HG02852 (cell line): ENCODE data around the gene TIMMDC1.
A peak's percentile ranks its signal among the peaks of the same experiment; 100 is the strongest.
"Not testable (repeated sequence)": the region's sequence is repeated elsewhere in the genome, so short reads cannot be mapped to it uniquely, and the experiment has no call there.

ENCODE experiments used
- ATAC-seq: cut with Tn5 transposase; IDR thresholded peaks from one replicate; pipeline ENCODE4 v1.9.1; 2021; ENCODE audit warnings: mild to moderate bottlenecking, moderate library complexity; ENCODE audit not compliant: unreplicated experiment

TIMMDC1 gene

GRCh38 chr3:119553823-119554415 lies 55.6 kb downstream of the TIMMDC1 start:
- ATAC-seq, result no peak

GRCh38 chr3:119555309-119555735 lies 57.0 kb downstream of the TIMMDC1 start:
- no peak for ATAC-seq

GRCh38 chr3:119555929-119556328 lies 57.6 kb downstream of the TIMMDC1 start:
- no peak for ATAC-seq

GRCh38 chr3:119557192-119557876 lies 59.0 kb downstream of the TIMMDC1 start:
- no peak for ATAC-seq

GRCh38 chr3:119557877-119558269 lies 59.5 kb downstream of the TIMMDC1 start:
- no peak for ATAC-seq

GRCh38 chr3:119558626-119559317 lies 60.4 kb downstream of the TIMMDC1 start:
- no peak for ATAC-seq

GRCh38 chr3:119559441-119559963 lies 61.2 kb downstream of the TIMMDC1 start, which contains the start of gene CD80:
Gene CD80, minus strand, starts transcription at chr3:119559614. Its CDS starts 1,886 bp downstream, at chr3:119557728.
- peak; percentile 65 for ATAC-seq

GRCh38 chr3:119560160-119560559 lies 61.8 kb downstream of the TIMMDC1 start:
- no peak for ATAC-seq

GRCh38 chr3:119562307-119562961 lies 64.1 kb downstream of the TIMMDC1 start:
- peak; percentile 68 for ATAC-seq

- ATAC-seq, result not testable (repeated sequence)
Observed at GRCh38 chr3:119563334-119563733, 65.0 kb downstream of the TIMMDC1 start.

GRCh38 chr3:119569156-119569555 lies 70.8 kb downstream of the TIMMDC1 start:
- ATAC-seq, result no peak

GRCh38 chr3:119570229-119570628 lies 71.9 kb downstream of the TIMMDC1 start:
- peak; percentile 71 for ATAC-seq

GRCh38 chr3:119571230-119571629 lies 72.9 kb downstream of the TIMMDC1 start:
- no peak for ATAC-seq

GRCh38 chr3:119571688-119572087 lies 73.3 kb downstream of the TIMMDC1 start:
- no peak for ATAC-seq
